C4-2B (cell line): ENCODE data around the gene RAG1.

Experiments used
- ZFX ChIP-seq: fragments of 450-650 bp; IDR thresholded peaks from 2 replicates; pipeline ENCODE4 v1.6.1; 2017
- TF ChIP-seq, protein P1 (sequence below): fragments of 450-650 bp; conservative IDR thresholded peaks from 2 replicates; pipeline ENCODE4 v1.5.1; 2017; ENCODE audit warnings: mild to moderate bottlenecking

DNA sequence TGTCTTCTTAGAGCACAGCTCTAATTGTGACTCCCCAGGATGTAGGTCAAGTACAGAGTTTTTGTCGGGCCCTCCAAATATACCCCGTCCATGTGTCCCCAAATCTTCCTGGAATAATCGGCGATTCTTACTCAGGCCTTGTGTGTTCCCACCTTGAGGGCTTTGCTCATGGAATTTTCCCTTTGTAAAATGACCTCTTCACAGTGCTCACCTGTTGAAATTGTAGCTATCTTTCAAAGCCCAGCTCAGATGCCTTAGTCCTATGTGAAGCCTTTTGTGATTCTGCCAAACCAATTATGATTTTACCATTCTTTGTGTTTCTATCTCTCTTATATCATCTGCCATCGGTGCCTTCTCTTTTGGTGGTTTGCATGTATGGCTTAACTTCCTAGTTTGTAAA lies 60.3 kb downstream of the RAG1 start:
- TF ChIP-seq ZFX = no peak
- TF ChIP-seq, protein P1, sequence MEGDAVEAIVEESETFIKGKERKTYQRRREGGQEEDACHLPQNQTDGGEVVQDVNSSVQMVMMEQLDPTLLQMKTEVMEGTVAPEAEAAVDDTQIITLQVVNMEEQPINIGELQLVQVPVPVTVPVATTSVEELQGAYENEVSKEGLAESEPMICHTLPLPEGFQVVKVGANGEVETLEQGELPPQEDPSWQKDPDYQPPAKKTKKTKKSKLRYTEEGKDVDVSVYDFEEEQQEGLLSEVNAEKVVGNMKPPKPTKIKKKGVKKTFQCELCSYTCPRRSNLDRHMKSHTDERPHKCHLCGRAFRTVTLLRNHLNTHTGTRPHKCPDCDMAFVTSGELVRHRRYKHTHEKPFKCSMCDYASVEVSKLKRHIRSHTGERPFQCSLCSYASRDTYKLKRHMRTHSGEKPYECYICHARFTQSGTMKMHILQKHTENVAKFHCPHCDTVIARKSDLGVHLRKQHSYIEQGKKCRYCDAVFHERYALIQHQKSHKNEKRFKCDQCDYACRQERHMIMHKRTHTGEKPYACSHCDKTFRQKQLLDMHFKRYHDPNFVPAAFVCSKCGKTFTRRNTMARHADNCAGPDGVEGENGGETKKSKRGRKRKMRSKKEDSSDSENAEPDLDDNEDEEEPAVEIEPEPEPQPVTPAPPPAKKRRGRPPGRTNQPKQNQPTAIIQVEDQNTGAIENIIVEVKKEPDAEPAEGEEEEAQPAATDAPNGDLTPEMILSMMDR = no peak
